CD4-positive, alpha-beta T cell treated with Interleukin-6 for 4 hours (primary cell): ENCODE data around the gene LRP11.
"Not testable (repeated sequence)": the region's sequence is repeated elsewhere in the genome, so short reads cannot be mapped to it uniquely, and the experiment has no call there.

Source experiments
- DNase-seq: peaks from one replicate; pipeline ENCODE4 v3.0.0-alpha.2; 2020; ENCODE audit warnings: mixed read lengths

The LRP11 gene

DNA sequence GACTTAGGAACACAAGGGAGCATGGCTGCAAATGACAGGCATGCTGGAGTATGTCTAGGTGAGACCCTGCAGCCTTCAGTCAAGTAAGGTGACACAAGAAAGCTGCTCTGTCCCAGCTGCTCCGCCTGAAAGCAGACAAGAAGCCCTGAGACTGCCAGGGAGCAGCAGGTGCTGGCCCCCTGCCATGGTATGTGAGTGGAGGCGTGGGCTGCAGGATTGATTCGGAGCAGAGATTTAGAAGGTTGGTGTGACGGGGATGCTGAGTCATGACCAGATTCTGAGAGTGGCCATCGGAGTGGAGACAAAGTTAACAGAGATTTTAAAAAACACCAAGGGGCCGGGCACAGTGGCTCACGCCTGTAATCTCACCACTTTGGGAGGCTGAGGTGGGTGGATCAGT is 17.8 kb downstream of the LRP11 start:
- DNase-seq: no peak

GRCh38 chr6:149845549-149845948 is 18.6 kb downstream of the LRP11 start:
- no peak for DNase-seq

DNA sequence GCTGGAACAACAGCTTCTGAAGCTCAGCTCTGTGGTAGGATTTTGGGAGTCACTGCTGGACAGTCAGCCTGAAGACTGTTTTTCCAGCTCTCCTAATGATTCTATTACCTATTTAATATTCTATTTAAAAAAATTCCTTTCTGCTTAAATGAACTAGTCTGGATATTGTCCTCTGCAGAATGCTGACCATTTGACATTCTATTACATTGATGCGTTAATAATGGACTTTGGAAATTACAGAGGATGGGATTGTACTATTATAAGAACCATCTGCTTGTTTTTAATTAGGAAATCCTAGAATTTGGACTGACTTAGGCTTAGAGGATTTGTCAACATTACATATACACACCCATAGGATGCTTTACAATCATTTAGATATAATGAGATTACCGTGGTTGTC is 19.7 kb downstream of the LRP11 start:
- no peak for DNase-seq

- not testable (repeated sequence) for DNase-seq
These were observed 20.1 kb downstream of the LRP11 start for GRCh38 chr6:149844036-149844435.

DNA sequence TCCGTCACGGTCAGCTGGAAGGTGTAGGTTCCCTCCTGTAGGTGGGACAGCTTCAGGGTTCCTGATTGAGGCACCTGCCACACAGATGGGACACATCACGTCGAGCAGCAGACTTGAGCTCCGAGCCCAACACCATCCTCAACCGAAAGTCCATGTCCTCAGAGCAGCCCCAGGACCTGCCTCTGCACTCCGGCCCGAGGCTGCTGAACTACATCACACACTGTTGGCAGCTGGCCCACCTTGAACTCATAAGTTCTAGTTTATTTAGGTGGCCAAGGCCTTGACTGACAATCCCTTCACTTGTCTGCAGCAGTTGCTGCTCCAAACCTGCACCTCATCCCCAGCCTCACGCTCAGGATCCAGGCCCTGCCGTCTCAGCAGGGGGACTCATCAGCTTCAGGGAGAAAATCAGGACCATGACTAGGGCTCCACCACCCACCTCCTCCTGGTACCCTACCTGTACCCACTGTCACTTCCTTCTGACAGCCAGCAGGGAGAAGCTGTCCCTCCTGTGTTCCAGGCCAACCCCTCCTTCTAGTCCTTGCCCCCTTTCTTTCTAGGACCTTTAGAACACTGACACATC is 21.0 kb downstream of the LRP11 start:
- no peak for DNase-seq

GRCh38 chr6:149842331-149842730 is 21.8 kb downstream of the LRP11 start:
- DNase-seq: no peak

DNA sequence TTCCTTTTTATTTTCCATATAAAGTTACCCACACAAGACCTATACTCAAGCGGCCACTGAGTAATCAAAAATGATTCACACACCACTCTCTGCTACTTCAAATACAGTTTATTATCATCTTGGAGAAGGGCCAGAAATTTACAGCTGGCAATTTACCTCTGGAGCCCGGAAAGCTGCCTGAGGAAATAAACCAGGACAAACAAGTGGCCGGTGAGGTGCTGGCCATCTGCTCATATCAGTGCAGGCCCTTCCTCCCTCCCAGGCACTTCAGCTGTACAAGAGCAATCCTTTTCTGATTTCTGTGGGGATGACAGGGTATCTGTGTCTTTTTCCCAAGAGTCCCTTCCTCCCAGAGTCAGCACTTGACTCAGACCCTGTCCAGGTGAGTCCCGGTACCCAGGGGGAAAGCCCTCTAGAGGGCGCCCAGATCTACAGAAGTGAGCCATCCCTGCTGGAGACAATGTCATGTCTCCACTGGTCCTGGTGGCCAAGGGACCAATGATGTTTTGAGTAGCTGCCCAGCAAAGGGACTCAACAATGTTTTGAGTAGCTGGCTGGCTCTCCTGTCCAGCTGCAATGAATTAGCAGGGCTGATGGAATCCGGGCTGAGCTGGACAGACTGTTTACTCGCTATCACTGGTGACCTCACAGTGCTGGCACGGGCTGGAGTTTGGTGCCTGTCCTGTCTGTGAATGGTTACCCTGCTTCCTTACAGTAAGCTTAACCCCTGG is 23.6 kb downstream of the LRP11 start:
- peak; percentile 59 for DNase-seq

DNA sequence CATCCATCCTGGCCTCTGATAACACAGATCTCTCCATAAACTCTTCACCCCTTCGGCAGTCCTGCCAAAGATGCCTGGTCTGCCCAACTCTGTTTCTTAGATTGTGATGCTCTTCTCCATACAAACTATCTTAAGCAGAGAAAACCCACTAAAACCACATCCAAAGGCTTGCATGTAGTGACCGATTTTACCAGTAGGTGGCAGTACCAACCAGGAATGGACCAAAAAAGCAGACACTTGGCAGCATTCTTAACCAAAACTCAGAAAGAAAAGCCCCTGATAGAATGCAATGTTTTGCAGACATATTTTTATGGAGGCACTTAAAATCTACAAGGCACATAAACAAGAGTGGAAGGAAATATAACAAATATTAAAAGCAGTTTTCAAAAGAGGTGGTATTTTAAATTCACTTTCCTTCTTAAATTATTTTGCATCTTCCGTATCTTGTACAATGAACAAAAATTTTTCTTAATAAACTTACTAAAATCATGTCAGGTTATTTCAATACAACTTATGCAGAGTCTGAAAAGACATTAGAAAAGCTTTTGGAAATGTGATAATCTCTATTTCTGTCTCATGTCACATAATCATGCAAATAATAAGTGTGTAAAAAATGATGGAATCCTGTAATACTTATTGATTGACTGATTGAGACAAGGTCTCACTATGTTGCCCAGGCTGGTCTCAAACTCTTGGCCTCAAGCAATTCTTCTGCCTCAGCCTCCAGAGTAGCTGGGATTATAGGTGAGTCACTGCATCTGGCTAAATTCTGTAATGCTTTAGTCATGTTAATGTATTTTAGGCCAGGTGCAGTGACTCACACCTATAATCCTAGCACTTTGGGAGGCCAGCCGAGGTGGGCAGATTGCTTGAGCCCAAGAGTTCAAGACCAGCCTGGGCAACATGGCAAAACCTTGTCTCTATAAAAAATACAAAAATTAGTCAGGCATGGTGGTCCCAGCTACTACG is 29.4 kb downstream of the LRP11 start:
- peak; percentile 75 for DNase-seq

- DNase-seq: no peak
These were observed 30.5 kb downstream of the LRP11 start for GRCh38 chr6:149833651-149834050.

DNA sequence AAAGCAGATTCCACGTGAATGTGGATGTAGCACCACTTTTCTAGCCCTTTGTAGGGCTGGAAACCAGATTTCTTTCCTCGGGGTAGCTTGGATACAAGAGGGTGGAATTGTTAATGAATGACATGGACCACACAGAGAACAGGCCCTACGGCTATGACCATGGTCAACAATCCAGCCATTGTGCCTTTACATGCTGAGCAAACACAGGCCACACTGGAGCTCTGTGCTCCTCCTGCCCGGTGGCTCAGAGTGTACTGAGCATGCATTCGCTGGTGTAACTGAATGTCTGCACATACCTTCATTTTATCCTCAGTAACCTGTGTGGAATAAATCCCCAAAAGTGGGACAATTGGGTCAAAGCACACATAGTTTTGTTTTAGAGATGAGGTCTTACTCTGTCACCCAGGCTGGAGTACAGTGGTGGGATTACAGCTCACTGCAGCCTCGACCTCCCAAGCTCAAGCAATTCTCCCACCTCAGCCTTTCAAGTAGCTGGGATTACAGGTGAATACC is 32.8 kb downstream of the LRP11 start:
- no peak for DNase-seq

- no peak for DNase-seq
These were observed 33.3 kb downstream of the LRP11 start for GRCh38 chr6:149830731-149831307.

GRCh38 chr6:149825292-149825691 is 38.9 kb downstream of the LRP11 start:
- DNase-seq: no peak

DNA sequence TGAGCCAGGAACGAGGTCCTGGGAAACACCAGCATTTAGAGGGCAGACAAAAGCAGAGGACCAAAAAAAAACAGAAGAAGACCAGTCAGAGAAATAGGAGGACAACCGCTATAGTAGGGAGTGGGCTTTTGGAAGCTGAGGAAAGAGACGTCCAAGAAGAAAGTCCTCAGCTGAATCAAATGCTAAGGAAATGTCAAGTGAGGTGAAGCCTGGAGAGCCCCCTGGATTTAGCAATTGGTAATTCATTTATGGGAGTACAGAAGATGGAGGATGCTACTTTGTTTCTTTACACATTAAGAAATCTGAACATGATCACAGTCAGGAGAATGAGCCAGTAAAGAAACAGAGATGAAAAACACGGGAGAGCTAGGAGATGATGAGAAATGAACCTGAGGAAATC is 41.1 kb downstream of the LRP11 start:
- DNase-seq: no peak

DNA sequence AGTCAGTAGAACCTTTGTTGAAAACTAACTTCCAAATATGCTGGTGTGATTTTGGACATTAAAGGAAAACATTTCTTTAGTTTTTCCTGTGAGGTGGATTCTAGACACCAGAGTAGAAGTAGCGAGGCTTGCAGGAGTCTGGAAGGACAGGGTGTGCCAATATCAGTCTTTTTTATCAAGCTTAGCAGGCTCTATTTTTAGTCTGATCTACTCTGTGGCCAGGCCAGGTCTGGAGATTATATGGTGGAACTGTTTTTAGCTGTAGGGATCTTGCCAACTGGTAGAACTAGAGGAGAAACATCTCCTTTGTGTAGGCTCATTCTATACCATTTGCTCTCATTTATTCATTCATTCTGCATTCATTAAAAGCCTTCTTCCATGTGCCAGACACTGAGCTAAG is 42.7 kb downstream of the LRP11 start:
- DNase-seq: no peak

- DNase-seq: no peak
These were observed 43.7 kb downstream of the LRP11 start for GRCh38 chr6:149820506-149820905.

DNA sequence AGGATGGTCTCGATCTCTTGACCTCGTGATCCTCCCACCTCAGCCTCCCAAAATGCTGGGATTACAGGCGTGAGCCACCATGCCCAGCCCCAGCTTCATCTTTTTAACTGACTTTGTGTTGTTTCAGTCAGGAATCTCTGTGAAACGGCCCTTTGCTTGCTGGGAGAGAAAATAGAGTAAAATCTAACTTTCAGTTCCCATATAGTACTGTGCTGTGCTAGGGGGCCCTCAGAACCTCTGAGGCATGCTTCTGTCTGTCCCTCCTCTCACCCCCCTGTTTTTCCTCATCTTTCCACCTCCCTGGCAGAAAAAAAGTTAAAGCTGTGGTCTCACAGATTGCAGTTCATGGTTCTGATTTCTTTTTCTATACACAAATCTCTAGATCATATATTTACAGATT is 48.4 kb downstream of the LRP11 start:
- no peak for DNase-seq

DNA sequence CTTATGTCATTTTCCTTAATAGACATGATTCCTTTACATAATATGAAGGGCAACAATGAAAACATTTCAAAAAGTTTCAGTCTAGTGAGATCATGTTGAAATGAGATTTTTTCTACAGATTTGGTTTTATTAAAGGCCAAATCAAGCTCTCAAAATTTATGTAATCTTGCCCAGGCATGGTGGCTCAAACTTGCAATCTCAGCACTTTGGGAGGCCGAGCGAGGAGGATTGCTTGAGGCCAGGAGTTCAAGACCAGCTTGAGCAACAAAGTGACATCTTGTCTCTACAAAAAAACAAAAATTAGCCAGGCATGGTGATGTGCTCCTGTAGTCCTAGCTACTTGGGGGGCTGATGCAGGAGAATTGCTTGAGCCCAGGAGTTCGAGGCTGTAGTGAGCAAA is 50.8 kb downstream of the LRP11 start:
- no peak for DNase-seq

GRCh38 chr6:149809798-149810197 is 54.4 kb downstream of the LRP11 start:
- no peak for DNase-seq

DNA sequence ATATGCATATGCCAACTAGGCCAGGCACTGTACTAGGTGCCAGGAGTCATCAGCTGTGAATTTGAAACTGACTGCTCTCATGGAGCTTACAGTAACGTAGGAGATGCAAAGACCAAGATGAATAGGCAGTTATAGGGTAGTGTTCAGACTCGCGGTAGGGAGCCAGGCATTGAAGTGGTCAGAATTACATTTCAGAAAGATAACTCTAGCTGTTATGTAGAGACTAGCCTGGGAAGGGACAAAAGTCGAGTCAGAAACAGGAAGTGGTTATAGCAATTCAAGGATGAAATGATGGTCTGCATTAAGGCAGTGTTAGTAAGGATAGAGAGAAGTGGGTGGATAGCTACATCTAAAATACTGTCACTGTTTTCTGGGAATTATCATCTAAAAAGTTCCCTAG is 58.0 kb downstream of the LRP11 start:
- no peak for DNase-seq

DNA sequence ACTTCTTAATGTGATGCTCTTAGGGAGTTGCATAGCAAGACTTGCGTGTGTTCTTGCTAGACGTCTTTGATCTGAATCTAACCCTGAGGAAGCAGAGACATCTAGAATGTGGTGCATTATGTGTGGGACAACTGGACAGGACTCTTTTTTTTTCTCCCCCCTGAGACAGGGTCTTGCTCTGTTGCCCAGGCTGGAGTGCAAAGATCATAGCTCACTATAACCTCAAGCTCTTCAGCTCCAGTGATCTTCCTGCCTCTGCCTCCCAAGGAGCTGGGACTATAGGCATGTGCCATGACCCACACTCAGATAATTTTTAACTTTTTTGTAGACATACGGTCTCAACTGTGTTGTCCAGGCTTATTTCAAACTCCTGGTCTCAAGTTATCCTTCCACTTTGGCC is 80.6 kb downstream of the LRP11 start:
- DNase-seq: no peak

DNA sequence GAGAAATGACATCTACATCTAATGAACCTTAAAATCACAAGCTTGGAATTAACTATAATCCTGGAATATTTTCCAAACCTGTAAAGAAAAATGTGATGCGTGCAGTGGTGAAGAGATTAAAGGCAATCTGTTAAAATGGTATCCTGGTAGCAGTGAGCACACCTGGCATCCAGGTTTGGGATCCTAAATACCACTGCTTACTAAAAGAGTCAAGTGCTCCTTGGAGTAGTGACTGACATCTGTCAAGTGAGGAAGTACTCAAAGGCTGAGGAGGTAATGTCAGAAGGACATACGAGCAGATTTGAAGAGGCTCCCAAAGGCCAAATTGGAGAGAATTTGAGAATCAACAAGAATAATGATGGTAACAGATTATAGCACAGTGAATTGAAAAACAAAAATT is 81.8 kb downstream of the LRP11 start:
- no peak for DNase-seq

- DNase-seq: no peak
These were observed 82.4 kb downstream of the LRP11 start for GRCh38 chr6:149781715-149782114.

GRCh38 chr6:149779644-149779963 is 84.6 kb downstream of the LRP11 start:
- DNase-seq: no peak
